Uterus (tissue), 2 donors: Measurements from ENCODE around the gene LLGL1.

ENCODE experiments used
- CTCF ChIP-seq, 4 experiments: fragments of 200-600 bp in 2 of 4; fragments of 450-650 bp in 2 of 4; sonication (generic) in 2 of 4; IDR thresholded peaks; one replicate each; pipeline ENCODE4 v1.5.1; 2016 to 2019; ENCODE audit warnings: antibody characterized with exemption in 4 of 4, mild to moderate bottlenecking in 2 of 4, moderate library complexity in 1 of 4
- POLR2A ChIP-seq, 2 donors: fragments of 450-650 bp; IDR thresholded peaks; one replicate each; pipeline ENCODE4 v1.6.1; 2016; ENCODE audit warnings: antibody characterized with exemption in 2 of 2, mild to moderate bottlenecking in 1 of 2, moderate library complexity in 1 of 2

GRCh38 chr17:18263885-18264682, 38.6 kb downstream of the LLGL1 start:
- no peak for TF ChIP-seq CTCF (IDR thresholded peaks at IDR 0.05)
- no peak for TF ChIP-seq POLR2A (IDR thresholded peaks at IDR 0.05)
